IPS DF 4.7 (cell line): ENCODE measurements around the gene GOSR1.
"Not testable (repeated sequence)": the region's sequence is repeated elsewhere in the genome, so short reads cannot be mapped to it uniquely, and the experiment has no call there.

Experiments
- DNase-seq: peaks from one replicate; pipeline ENCODE4 v3.0.0-alpha.2; 2013; ENCODE audit warnings: low spot score; ENCODE audit errors: extremely low read depth

GOSR1 gene

GRCh38 chr17:30477083-30477773 is at the start of gene GOSR1:
Gene GOSR1 (plus strand): TSS chr17:30477408. CDS start chr17:30477434, 26 bp downstream.
- peak; percentile 78 for DNase-seq

- DNase-seq = no peak
Observed at GRCh38 chr17:30427611-30428010, 49.6 kb upstream of the GOSR1 start.

- no peak for DNase-seq
Observed at GRCh38 chr17:30429155-30429554, 48.1 kb upstream of the GOSR1 start.

GRCh38 chr17:30433514-30433913 is 43.7 kb upstream of the GOSR1 start:
- DNase-seq = no peak

GRCh38 chr17:30436729-30437128 is 40.5 kb upstream of the GOSR1 start:
- DNase-seq = no peak

GRCh38 chr17:30443721-30444120 is 33.5 kb upstream of the GOSR1 start:
- no peak for DNase-seq

GRCh38 chr17:30446640-30447039 is 30.6 kb upstream of the GOSR1 start:
- DNase-seq = not testable (repeated sequence)

- no peak for DNase-seq
Observed at GRCh38 chr17:30449480-30449879, 27.7 kb upstream of the GOSR1 start.

GRCh38 chr17:30450125-30451027 is 26.8 kb upstream of the GOSR1 start:
- no peak for DNase-seq

- no peak for DNase-seq
Observed at GRCh38 chr17:30454635-30455034, 22.6 kb upstream of the GOSR1 start.

- DNase-seq = no peak
Observed at GRCh38 chr17:30458371-30458770, 18.8 kb upstream of the GOSR1 start.

GRCh38 chr17:30458797-30459413 is 18.3 kb upstream of the GOSR1 start:
- not testable (repeated sequence) for DNase-seq

GRCh38 chr17:30468465-30468864 is 8.7 kb upstream of the GOSR1 start:
- DNase-seq = no peak

- no peak for DNase-seq
Observed at GRCh38 chr17:30472238-30472890, 4.8 kb upstream of the GOSR1 start.

GRCh38 chr17:30475206-30475605 is 2.0 kb upstream of the GOSR1 start:
- DNase-seq = no peak

GRCh38 chr17:30476726-30477082 is 504 bp upstream of the GOSR1 start:
- DNase-seq = peak; percentile 9

GRCh38 chr17:30477774-30478115 is 537 bp downstream of the GOSR1 start:
- DNase-seq = no peak

- no peak for DNase-seq
Observed at GRCh38 chr17:30482555-30482954, 5.3 kb downstream of the GOSR1 start.

GRCh38 chr17:30483159-30483558 is 6.0 kb downstream of the GOSR1 start:
- DNase-seq = no peak

GRCh38 chr17:30493780-30494179 is 16.6 kb downstream of the GOSR1 start:
- no peak for DNase-seq

GRCh38 chr17:30495586-30495985 is 18.4 kb downstream of the GOSR1 start:
- DNase-seq = no peak

GRCh38 chr17:30503558-30503957 is 26.4 kb downstream of the GOSR1 start:
- no peak for DNase-seq
